MM.1S (cell line): ENCODE measurements around the gene PRMT1.

ENCODE experiments used
- DNase-seq: peaks from one replicate; pipeline ENCODE4 v3.0.0-alpha.2; 2015
- H2AFZ ChIP-seq: fragments of 300-600 bp; sonication (generic); 2 replicates; pipeline ENCODE4 v1.6.0; 2016; ENCODE audit warnings: antibody characterized with exemption, low read length
- H3F3A ChIP-seq: fragments of 300-600 bp; sonication (generic); 2 replicates; pipeline ENCODE4 v1.6.1; 2016; ENCODE audit warnings: mild to moderate bottlenecking, antibody characterized with exemption, low read length, moderate library complexity, mixed read lengths; ENCODE audit not compliant: insufficient read depth
- H3K27ac ChIP-seq: fragments of 300-600 bp; sonication (generic); 2 replicates; pipeline ENCODE4 v1.5.1; 2016; ENCODE audit warnings: mild to moderate bottlenecking, low read length
- H3K27me3 ChIP-seq: fragments of 300-600 bp; sonication (generic); replicated peaks from 2 replicates; pipeline ENCODE4 v1.6.0; 2016; ENCODE audit warnings: low read length; ENCODE audit not compliant: insufficient read depth
- H3K36me3 ChIP-seq: fragments of 300-600 bp; sonication (generic); replicated peaks from 2 replicates; pipeline ENCODE4 v1.6.1; 2016; ENCODE audit warnings: mild to moderate bottlenecking, low read length, mixed read lengths; ENCODE audit not compliant: insufficient read depth
- H3K4me1 ChIP-seq: fragments of 300-600 bp; sonication (generic); 2 replicates; pipeline ENCODE4 v1.6.1; 2016; ENCODE audit warnings: low read length, mixed read lengths
- H3K4me2 ChIP-seq: fragments of 300-600 bp; sonication (generic); 2 replicates; pipeline ENCODE4 v1.6.0; 2016; ENCODE audit warnings: low read depth, low read length
- H3K4me3 ChIP-seq: fragments of 300-600 bp; sonication (generic); 2 replicates; pipeline ENCODE4 v1.5.1; 2016; ENCODE audit warnings: low read length, mixed read lengths
- H3K79me2 ChIP-seq: fragments of 300-600 bp; sonication (generic); 2 replicates; pipeline ENCODE4 v1.6.1; 2016; ENCODE audit warnings: mixed run types, low read length, mixed read lengths
- H3K9ac ChIP-seq: fragments of 300-600 bp; sonication (generic); 2 replicates; pipeline ENCODE4 v1.6.1; 2016; ENCODE audit warnings: low read length, mixed read lengths
- H3K9me2 ChIP-seq: fragments of 300-600 bp; sonication (generic); replicated peaks from 2 replicates; pipeline ENCODE4 v1.6.1; 2016; ENCODE audit warnings: mild to moderate bottlenecking, low read length, mixed read lengths; ENCODE audit not compliant: insufficient read depth
- H3K9me3 ChIP-seq: fragments of 300-600 bp; sonication (generic); replicated peaks from 2 replicates; pipeline ENCODE4 v1.6.1; 2016; ENCODE audit warnings: mild to moderate bottlenecking, low read length, mixed read lengths; ENCODE audit not compliant: insufficient read depth
- H4K20me1 ChIP-seq: fragments of 300-600 bp; sonication (generic); 2 replicates; pipeline ENCODE4 v1.6.1; 2016; ENCODE audit warnings: mild to moderate bottlenecking, low read length, moderate library complexity, mixed read lengths; ENCODE audit not compliant: insufficient read depth
- EZH2 ChIP-seq: fragments of 300-600 bp; sonication (generic); optimal IDR thresholded peaks from 2 replicates; pipeline ENCODE3; 2017; ENCODE audit warnings: low read depth, mild to moderate bottlenecking, antibody characterized with exemption, low read length, mixed read lengths
- EZH2phosphoT487 ChIP-seq: fragments of 300-600 bp; sonication (generic); IDR thresholded peaks from 2 replicates; pipeline ENCODE4 v1.6.1; 2018; ENCODE audit warnings: antibody characterized with exemption, low read length
- TF ChIP-seq, protein P1 (sequence below): fragments of 300-600 bp; sonication (generic); IDR thresholded peaks from 2 replicates; pipeline ENCODE4 v1.5.1; 2016; ENCODE audit warnings: antibody characterized with exemption, low read length, mixed read lengths

The PRMT1 gene

DNA sequence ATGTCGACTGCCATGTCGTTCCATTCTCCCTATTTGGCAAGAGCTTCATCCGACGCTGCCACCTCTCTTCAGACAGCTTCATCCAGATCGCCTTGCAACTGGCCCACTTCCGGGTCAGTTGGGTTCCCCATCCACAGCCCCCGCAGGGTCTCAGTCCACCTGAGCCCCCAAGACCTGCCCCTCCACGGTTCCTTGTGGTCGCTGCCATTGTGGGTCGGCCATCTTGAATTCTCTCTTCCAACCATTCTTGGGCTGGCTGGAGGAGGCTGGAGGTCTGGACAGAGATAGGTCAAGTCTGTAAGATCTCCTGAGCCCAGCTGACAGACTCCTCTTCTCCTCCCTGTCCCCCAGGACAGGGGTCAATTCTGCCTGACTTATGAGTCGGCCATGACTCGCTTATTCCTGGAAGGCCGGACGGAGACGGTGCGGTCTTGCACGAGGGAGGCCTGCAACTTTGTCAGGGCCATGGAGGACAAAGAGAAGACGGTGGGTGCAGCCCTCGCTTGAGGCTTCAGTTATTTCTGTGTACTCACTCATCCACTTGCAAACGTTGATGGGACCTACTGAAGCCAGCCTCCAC lies 33.4 kb downstream of the PRMT1 start:
- peaks cover 52% of the 10 kb centered on the region for H3K27me3 ChIP-seq
- H4K20me1 ChIP-seq, result no peaks in the 10 kb centered on the region
- no peaks in the 10 kb centered on the region for H3F3A ChIP-seq
- H3K79me2 ChIP-seq, result no peaks in the 10 kb centered on the region
- H3K9me2 ChIP-seq, result no peaks in the 10 kb centered on the region
- H3K4me1 ChIP-seq, result no peaks in the 10 kb centered on the region
- H3K27ac ChIP-seq, result no peak overlapping the region
- H2AFZ ChIP-seq, result no peak overlapping the region
- DNase-seq, result no peak
- no peaks in the 10 kb centered on the region for H3K9me3 ChIP-seq
- no peaks in the 10 kb centered on the region for H3K36me3 ChIP-seq
- no peak overlapping the region for H3K4me3 ChIP-seq
- H3K4me2 ChIP-seq, result no peak overlapping the region
- TF ChIP-seq EZH2, result no peak
- TF ChIP-seq, protein P1, sequence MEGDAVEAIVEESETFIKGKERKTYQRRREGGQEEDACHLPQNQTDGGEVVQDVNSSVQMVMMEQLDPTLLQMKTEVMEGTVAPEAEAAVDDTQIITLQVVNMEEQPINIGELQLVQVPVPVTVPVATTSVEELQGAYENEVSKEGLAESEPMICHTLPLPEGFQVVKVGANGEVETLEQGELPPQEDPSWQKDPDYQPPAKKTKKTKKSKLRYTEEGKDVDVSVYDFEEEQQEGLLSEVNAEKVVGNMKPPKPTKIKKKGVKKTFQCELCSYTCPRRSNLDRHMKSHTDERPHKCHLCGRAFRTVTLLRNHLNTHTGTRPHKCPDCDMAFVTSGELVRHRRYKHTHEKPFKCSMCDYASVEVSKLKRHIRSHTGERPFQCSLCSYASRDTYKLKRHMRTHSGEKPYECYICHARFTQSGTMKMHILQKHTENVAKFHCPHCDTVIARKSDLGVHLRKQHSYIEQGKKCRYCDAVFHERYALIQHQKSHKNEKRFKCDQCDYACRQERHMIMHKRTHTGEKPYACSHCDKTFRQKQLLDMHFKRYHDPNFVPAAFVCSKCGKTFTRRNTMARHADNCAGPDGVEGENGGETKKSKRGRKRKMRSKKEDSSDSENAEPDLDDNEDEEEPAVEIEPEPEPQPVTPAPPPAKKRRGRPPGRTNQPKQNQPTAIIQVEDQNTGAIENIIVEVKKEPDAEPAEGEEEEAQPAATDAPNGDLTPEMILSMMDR, result no peak
- no peak for TF ChIP-seq EZH2phosphoT487
- H3K9ac ChIP-seq, result no peak overlapping the region

DNA sequence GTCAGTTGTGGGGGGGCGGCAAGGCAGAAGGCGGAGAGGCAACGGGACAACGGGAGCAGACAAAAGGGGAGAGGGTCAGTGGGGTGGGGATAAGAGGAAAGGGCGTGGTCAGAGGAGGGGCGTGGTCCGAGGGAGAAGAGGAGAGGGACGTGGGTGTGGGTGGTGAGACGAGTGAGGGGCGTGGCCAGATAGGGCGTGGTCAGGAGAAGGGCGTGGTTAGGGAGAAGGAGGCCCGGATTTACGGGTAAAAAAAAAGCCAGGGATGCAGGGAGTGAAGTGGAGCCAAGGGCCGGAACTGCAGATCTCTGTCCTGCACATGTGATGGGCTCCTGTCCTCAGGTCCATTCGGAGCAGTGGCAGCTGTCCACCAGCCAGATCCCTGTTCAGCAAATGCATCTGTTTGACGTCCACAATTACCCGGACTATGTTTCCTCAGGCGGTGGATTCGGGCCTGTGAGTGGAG lies 35.4 kb downstream of the PRMT1 start:
- no peaks in the 10 kb centered on the region for H3K4me1 ChIP-seq
- no peaks in the 10 kb centered on the region for H3K79me2 ChIP-seq
- no peaks in the 10 kb centered on the region for H3K9me2 ChIP-seq
- no peak overlapping the region for H2AFZ ChIP-seq
- no peak overlapping the region for H3K4me3 ChIP-seq
- H3K27me3 ChIP-seq, result peaks cover 38% of the 10 kb centered on the region
- no peak overlapping the region for H3K9ac ChIP-seq
- no peak for DNase-seq
- H3K36me3 ChIP-seq, result no peaks in the 10 kb centered on the region
- H3K4me2 ChIP-seq, result no peak overlapping the region
- no peaks in the 10 kb centered on the region for H3K9me3 ChIP-seq
- H3F3A ChIP-seq, result no peaks in the 10 kb centered on the region
- no peaks in the 10 kb centered on the region for H4K20me1 ChIP-seq
- H3K27ac ChIP-seq, result no peak overlapping the region
- TF ChIP-seq EZH2 (no peak), EZH2phosphoT487 (no peak)
- TF ChIP-seq, protein P1, result no peak

DNA sequence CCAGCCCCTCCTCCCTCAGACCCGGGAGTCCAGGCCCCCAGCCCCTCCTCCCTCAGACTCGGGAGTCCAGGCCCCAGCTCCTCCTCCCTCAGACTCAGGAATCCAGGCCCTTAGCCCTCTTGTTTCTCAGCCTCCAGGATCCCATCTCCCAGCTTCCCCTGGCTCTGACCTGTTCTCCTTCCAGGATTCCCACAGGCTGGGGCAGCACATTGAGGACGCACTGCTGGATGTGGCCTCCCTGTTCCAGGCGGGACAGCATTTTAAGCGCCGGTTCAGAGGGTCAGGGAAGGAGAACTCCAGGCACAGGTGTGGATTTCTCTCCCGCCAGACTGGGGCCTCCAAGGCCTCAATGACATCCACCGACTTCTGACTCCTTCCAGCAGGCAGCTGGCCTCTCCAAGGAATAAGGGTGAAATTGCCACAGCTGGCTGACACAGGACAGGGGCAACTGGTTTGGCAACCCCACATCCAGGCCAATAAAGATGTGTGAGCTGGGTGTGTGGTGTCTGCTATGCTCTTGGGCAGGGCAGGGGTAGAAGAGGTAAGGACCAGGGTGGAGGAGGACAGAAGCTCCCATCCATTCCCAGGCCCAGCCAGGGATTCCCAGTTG lies 36.3 kb downstream of the PRMT1 start:
- Histone ChIP-seq H3K4me1 (no peaks in the 10 kb centered on the region), H3K27me3 (peaks cover 31% of the 10 kb centered on the region), H4K20me1 (no peaks in the 10 kb centered on the region), H3K36me3 (no peaks in the 10 kb centered on the region), H3K4me3 (no peak overlapping the region), H3K79me2 (no peaks in the 10 kb centered on the region), H3F3A (no peaks in the 10 kb centered on the region), H3K9ac (no peak overlapping the region), H3K4me2 (no peak overlapping the region), H3K27ac (no peak overlapping the region), H3K9me2 (no peaks in the 10 kb centered on the region), H2AFZ (no peak overlapping the region), H3K9me3 (no peaks in the 10 kb centered on the region)
- no peak for DNase-seq
- no peak for TF ChIP-seq EZH2
- TF ChIP-seq, protein P1, result no peak
- no peak for TF ChIP-seq EZH2phosphoT487
